K562 (cell line): ENCODE results near the gene PPP1R14C. TPM values are rescaled to one million over a fixed set of nuclear protein-coding genes. Genes with fewer than 3 reads are reported as not detected.

Source experiments
- ATF7 ChIP-seq: fragments of 450-650 bp; IDR thresholded peaks from 2 replicates; pipeline ENCODE4 v1.7.1; 2014; ENCODE audit warnings: mild to moderate bottlenecking, moderate library complexity
- CBX2 ChIP-seq: fragments of 200-600 bp; sonication (generic); IDR thresholded peaks from one replicate; pipeline ENCODE4 v1.6.1; 2012; ENCODE audit warnings: mild to moderate bottlenecking, low read length, inconsistent platforms; ENCODE audit not compliant: insufficient read depth, poor library complexity, severe bottlenecking
- CXXC5 ChIP-seq: fragments of 250-450 bp; sonication (Bioruptor Pico); IDR thresholded peaks from 2 replicates; pipeline ENCODE4 v1.8.0; 2022; ENCODE audit warnings: inconsistent platforms, mild to moderate bottlenecking, moderate library complexity
- E4F1 ChIP-seq: fragments of 250-450 bp; sonication (Bioruptor Pico); IDR thresholded peaks from 2 replicates; pipeline ENCODE4 v1.5.0; 2021; ENCODE audit warnings: mild to moderate bottlenecking, borderline replicate concordance
- FOXA1 ChIP-seq: fragments of 450-650 bp; IDR thresholded peaks from 2 replicates; pipeline ENCODE4 v1.6.1; 2016; ENCODE audit warnings: mild to moderate bottlenecking, borderline replicate concordance
- FOXK1 ChIP-seq: sonication (generic); formaldehyde crosslinking; IDR thresholded peaks from 2 replicates; pipeline ENCODE4 v1.8.0; 2022; ENCODE audit warnings: missing genetic modification reagents, mild to moderate bottlenecking, borderline replicate concordance
- KLF6 ChIP-seq: fragments of 250-450 bp; sonication (Bioruptor Pico); IDR thresholded peaks from 2 replicates; pipeline ENCODE4 v1.4.0; 2020; ENCODE audit warnings: mild to moderate bottlenecking, moderate library complexity, borderline replicate concordance
- MAFK ChIP-seq: IDR thresholded peaks from 2 replicates; pipeline ENCODE4 v1.6.1; 2011; ENCODE audit warnings: low read length, improper control_type of control experiment
- NKRF ChIP-seq: fragments of 450-650 bp; IDR thresholded peaks from 2 replicates; pipeline ENCODE4 v1.6.1; 2016; ENCODE audit warnings: borderline replicate concordance
- POLR2G ChIP-seq: fragments of 200-400 bp; formaldehyde crosslinking; IDR thresholded peaks from 2 replicates; pipeline ENCODE4 v1.6.1; 2017; ENCODE audit warnings: low read depth, mild to moderate bottlenecking, antibody characterized with exemption, low read length, moderate library complexity
- RBM15 ChIP-seq: fragments of 200-400 bp; formaldehyde crosslinking; IDR thresholded peaks from 2 replicates; pipeline ENCODE4 v1.6.1; 2018; ENCODE audit warnings: mild to moderate bottlenecking, low read length, moderate library complexity; ENCODE audit not compliant: insufficient read depth
- SMARCE1 ChIP-seq: fragments of 450-650 bp; IDR thresholded peaks from 2 replicates; pipeline ENCODE4 v1.7.1; 2016; ENCODE audit warnings: mild to moderate bottlenecking
- ZBTB1 ChIP-seq: sonication (generic); formaldehyde crosslinking; IDR thresholded peaks from 2 replicates; pipeline ENCODE4 v1.8.1; 2023; ENCODE audit warnings: missing genetic modification reagents, low read depth, mild to moderate bottlenecking, borderline replicate concordance
- ZFX ChIP-seq: sonication (generic); formaldehyde crosslinking; IDR thresholded peaks from 2 replicates; pipeline ENCODE4 v1.8.0; 2022; ENCODE audit warnings: mild to moderate bottlenecking, missing genetic modification reagents, moderate library complexity
- ZNF274 ChIP-seq: IDR thresholded peaks from 2 replicates; pipeline ENCODE4 v1.6.1; 2011; ENCODE audit warnings: low read depth, mild to moderate bottlenecking, low read length, moderate library complexity, borderline replicate concordance
- ZNF324 ChIP-seq: fragments of 250-450 bp; sonication (Bioruptor Pico); IDR thresholded peaks from 2 replicates; pipeline ENCODE4 v1.4.0; 2020; ENCODE audit warnings: mild to moderate bottlenecking
- polyA plus RNA-seq, 8 experiments: library from polyadenylated mRNA; depleted of rRNA in 4 of 8; stranded (reverse) in 5 of 8; unstranded in 3 of 8; fragments of >200 nt; fragmentation: Nextera tagmentation in 2 of 8; fragmentation: Illumina TruSeq in 1 of 8; extraction: Ambion mirVana in 2 of 8; extraction: Trizol in 1 of 8; gene quantifications; 2 replicates each; pipeline versions ENCODE4 v1.2.1 to v1.2.3, GENCODE V29; 2011 to 2014; ENCODE audit warnings: inconsistent platforms in 1 of 8, missing spikeins in 1 of 8
- total RNA-seq, 7 experiments: library from RNA; depleted of rRNA in 6 of 7; stranded (reverse); fragments of >200 nt in 6 of 7; fragmentation: Illumina TruSeq in 2 of 7; extraction: Trizol in 2 of 7; gene quantifications; 2 replicates each; pipeline versions ENCODE4 v1.2.1 to v1.2.3, GENCODE V29; 2011 to 2021; ENCODE audit warnings: low replicate concordance in 1 of 7
- TF ChIP-seq, protein P1 (sequence below): fragments of 250-450 bp; sonication (Bioruptor Pico); IDR thresholded peaks from 2 replicates; pipeline ENCODE4 v1.4.0; 2020; ENCODE audit warnings: mild to moderate bottlenecking, moderate library complexity
- TF ChIP-seq, protein P2 (sequence below): fragments of 250-450 bp; sonication (Bioruptor Pico); IDR thresholded peaks from 2 replicates; pipeline ENCODE4 v1.8.0; 2022; ENCODE audit warnings: inconsistent platforms

PPP1R14C gene
- total and polyA plus RNA-seq, 9 of the 15 experiments (the other 6 are each of a cell fraction or from before 2014, with no cell fraction given) = 4.5 to 16.6 (median 11.9) TPM

GRCh38 chr6:150252714-150253444 is 110.0 kb downstream of the PPP1R14C start (continued):
- TF ChIP-seq FOXK1 (CRISPR knock-in tag) (no peak), KLF6 (CRISPR knock-in tag) (no peak), CXXC5 (no peak; the same call in 1 of the 2 replicates), E4F1 (CRISPR knock-in tag) (no peak), ZBTB1 (CRISPR knock-in tag) (no peak), ZFX (CRISPR knock-in tag) (no peak), ZNF324 (no peak), FOXA1 (no peak), SMARCE1 (peak; percentile 88), CBX2 (no peak), POLR2G (no peak), NKRF (no peak), ATF7 (peak; percentile 66), ZNF274 (no peak), RBM15 (no peak), MAFK (peak; percentile 0; the same call in 1 of the 2 replicates)
- TF ChIP-seq, protein P1, sequence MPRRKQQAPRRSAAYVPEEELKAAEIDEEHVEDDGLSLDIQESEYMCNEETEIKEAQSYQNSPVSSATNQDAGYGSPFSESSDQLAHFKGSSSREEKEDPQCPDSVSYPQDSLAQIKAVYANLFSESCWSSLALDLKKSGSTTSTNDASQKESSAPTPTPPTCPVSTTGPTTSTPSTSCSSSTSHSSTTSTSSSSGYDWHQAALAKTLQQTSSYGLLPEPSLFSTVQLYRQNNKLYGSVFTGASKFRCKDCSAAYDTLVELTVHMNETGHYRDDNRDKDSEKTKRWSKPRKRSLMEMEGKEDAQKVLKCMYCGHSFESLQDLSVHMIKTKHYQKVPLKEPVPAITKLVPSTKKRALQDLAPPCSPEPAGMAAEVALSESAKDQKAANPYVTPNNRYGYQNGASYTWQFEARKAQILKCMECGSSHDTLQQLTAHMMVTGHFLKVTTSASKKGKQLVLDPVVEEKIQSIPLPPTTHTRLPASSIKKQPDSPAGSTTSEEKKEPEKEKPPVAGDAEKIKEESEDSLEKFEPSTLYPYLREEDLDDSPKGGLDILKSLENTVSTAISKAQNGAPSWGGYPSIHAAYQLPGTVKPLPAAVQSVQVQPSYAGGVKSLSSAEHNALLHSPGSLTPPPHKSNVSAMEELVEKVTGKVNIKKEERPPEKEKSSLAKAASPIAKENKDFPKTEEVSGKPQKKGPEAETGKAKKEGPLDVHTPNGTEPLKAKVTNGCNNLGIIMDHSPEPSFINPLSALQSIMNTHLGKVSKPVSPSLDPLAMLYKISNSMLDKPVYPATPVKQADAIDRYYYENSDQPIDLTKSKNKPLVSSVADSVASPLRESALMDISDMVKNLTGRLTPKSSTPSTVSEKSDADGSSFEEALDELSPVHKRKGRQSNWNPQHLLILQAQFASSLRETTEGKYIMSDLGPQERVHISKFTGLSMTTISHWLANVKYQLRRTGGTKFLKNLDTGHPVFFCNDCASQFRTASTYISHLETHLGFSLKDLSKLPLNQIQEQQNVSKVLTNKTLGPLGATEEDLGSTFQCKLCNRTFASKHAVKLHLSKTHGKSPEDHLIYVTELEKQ (CRISPR knock-in tag) = no peak
- TF ChIP-seq, protein P2, sequence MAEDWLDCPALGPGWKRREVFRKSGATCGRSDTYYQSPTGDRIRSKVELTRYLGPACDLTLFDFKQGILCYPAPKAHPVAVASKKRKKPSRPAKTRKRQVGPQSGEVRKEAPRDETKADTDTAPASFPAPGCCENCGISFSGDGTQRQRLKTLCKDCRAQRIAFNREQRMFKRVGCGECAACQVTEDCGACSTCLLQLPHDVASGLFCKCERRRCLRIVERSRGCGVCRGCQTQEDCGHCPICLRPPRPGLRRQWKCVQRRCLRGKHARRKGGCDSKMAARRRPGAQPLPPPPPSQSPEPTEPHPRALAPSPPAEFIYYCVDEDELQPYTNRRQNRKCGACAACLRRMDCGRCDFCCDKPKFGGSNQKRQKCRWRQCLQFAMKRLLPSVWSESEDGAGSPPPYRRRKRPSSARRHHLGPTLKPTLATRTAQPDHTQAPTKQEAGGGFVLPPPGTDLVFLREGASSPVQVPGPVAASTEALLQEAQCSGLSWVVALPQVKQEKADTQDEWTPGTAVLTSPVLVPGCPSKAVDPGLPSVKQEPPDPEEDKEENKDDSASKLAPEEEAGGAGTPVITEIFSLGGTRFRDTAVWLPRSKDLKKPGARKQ (CRISPR knock-in tag) = no peak
